CD4-positive, alpha-beta T cell (primary cell): Measurements from ENCODE around the gene PURA. TPM values are rescaled to one million over a fixed set of nuclear protein-coding genes. Genes with fewer than 3 reads are reported as not detected.

Source experiments
- ATAC-seq: fragments of 200-7000 bp; cut with Tn5 transposase; one replicate; pipeline ENCODE4 v1.10.0; 2022; ENCODE audit warnings: mild to moderate bottlenecking; ENCODE audit not compliant: poor library complexity
- CTCF ChIA-PET: fragments of 350-600 bp; sonication (Branson Sonifier 250); formaldehyde crosslinking; loops from one replicate; lab custom pipeline; 2021; ENCODE audit warnings: antibody characterized with exemption, inconsistent platforms; lab: Charles Lee
- POLR2A ChIA-PET: fragments of 350-600 bp; sonication (Branson Sonifier 250); formaldehyde crosslinking; loops from one replicate; lab custom pipeline; 2021; ENCODE audit warnings: antibody characterized with exemption, inconsistent platforms; lab: Charles Lee
- DNase-seq, 14 experiments: peaks; one replicate each; pipeline ENCODE4 v3.0.0-alpha.2; 2013 to 2020; ENCODE audit warnings: mixed read lengths in 2 of 14
- H3K27ac ChIP-seq, 2 donors: one replicate each; pipeline versions ENCODE4 v1.5.1 to v1.7.0; 2013; ENCODE audit warnings: low read length in 2 of 2, low read depth in 1 of 2, mild to moderate bottlenecking in 1 of 2
- H3K27me3 ChIP-seq, 2 experiments: 1 replicate in 1 of 2; 2 replicates in 1 of 2; pipeline versions ENCODE4 v1.6.1 to v1.7.0; 2013; ENCODE audit warnings: low read length in 2 of 2, control low read depth in 1 of 2, mild to moderate bottlenecking in 1 of 2, moderate library complexity in 1 of 2; ENCODE audit not compliant: insufficient read depth in 2 of 2, control insufficient read depth in 1 of 2
- H3K36me3 ChIP-seq: one replicate; pipeline ENCODE4 v1.6.1; 2013; ENCODE audit warnings: low read length, control low read depth; ENCODE audit not compliant: insufficient read depth
- H3K4me1 ChIP-seq: one replicate; pipeline ENCODE4 v1.6.1; 2013; ENCODE audit warnings: low read length, control low read depth; ENCODE audit not compliant: insufficient read depth
- H3K4me3 ChIP-seq: one replicate; pipeline ENCODE4 v1.5.1; 2013; ENCODE audit warnings: mild to moderate bottlenecking, low read length, moderate library complexity
- H3K9me3 ChIP-seq, 2 experiments: 1 replicate in 1 of 2; 2 replicates in 1 of 2; pipeline versions ENCODE4 v1.6.1 to v1.7.0; 2013; ENCODE audit warnings: low read length in 2 of 2, mild to moderate bottlenecking in 2 of 2, control low read depth in 1 of 2, moderate library complexity in 1 of 2; ENCODE audit not compliant: control insufficient read depth in 1 of 2, insufficient read depth in 1 of 2
- H3K27ac Mint-ChIP-seq: one replicate; pipeline ENCODE4 v1.8.0; 2020; ENCODE audit warnings: mixed read lengths
- H3K27me3 Mint-ChIP-seq: one replicate; pipeline ENCODE4 v1.8.0; 2021; ENCODE audit warnings: mixed read lengths
- H3K36me3 Mint-ChIP-seq: one replicate; pipeline ENCODE4 v1.8.0; 2021; ENCODE audit warnings: low read depth, mixed read lengths
- H3K4me1 Mint-ChIP-seq: one replicate; pipeline ENCODE4 v1.8.0; 2021; ENCODE audit warnings: low read depth, mixed read lengths
- H3K4me3 Mint-ChIP-seq: one replicate; pipeline ENCODE4 v1.8.0; 2020; ENCODE audit warnings: mild to moderate bottlenecking, mixed read lengths
- H3K9me3 Mint-ChIP-seq: one replicate; pipeline ENCODE4 v1.8.0; 2020; ENCODE audit warnings: mixed read lengths
- intact Hi-C, 2 experiments: fragments of 100-400 bp; cut with DNase I in 1 of 2; cut with micrococcal nuclease in 1 of 2; formaldehyde crosslinking; loops; one replicate each; pipeline versions ENCODE4 v1.15.1 to v1.9.0; 2023 to 2025; cut with DNase I, micrococcal nuclease
- total RNA-seq, 174 experiments: library from RNA in 2 of 174; stranded (reverse) in 2 of 174; gene quantifications; one replicate each; pipeline ENCODE4 v1.2.3 and lab custom pipeline; 2021 to 2026
- TF ChIP-seq, protein P1 (sequence below): fragments of 200-600 bp; IDR thresholded peaks from one replicate; pipeline ENCODE4 v1.8.0; 2022; ENCODE audit warnings: antibody characterized with exemption, mild to moderate bottlenecking

Gene PURA
- total RNA-seq, 2 experiments from 2014 or later: 7.0 to 7.9 TPM

- no peak overlapping the region for H3K27ac Mint-ChIP-seq
- H3K27ac ChIP-seq: no peak overlapping the region
- POLR2A ChIA-PET: no interaction called here
These were observed 54.5 kb downstream of the PURA start for GRCh38 chr5:140168371-140168770.

GRCh38 chr5:140169410-140169809 is 55.5 kb downstream of the PURA start:
- no peaks in the 10 kb centered on the region for H3K9me3 ChIP-seq
- H3K4me3 Mint-ChIP-seq: no peak overlapping the region
- peaks cover under 1% of the 10 kb centered on the region for H3K4me1 Mint-ChIP-seq
- no peaks in the 10 kb centered on the region for H3K36me3 ChIP-seq
- TF ChIP-seq, protein P1, sequence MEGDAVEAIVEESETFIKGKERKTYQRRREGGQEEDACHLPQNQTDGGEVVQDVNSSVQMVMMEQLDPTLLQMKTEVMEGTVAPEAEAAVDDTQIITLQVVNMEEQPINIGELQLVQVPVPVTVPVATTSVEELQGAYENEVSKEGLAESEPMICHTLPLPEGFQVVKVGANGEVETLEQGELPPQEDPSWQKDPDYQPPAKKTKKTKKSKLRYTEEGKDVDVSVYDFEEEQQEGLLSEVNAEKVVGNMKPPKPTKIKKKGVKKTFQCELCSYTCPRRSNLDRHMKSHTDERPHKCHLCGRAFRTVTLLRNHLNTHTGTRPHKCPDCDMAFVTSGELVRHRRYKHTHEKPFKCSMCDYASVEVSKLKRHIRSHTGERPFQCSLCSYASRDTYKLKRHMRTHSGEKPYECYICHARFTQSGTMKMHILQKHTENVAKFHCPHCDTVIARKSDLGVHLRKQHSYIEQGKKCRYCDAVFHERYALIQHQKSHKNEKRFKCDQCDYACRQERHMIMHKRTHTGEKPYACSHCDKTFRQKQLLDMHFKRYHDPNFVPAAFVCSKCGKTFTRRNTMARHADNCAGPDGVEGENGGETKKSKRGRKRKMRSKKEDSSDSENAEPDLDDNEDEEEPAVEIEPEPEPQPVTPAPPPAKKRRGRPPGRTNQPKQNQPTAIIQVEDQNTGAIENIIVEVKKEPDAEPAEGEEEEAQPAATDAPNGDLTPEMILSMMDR: no peak
- no peak overlapping the region for H3K27ac Mint-ChIP-seq
- no peaks in the 10 kb centered on the region for H3K27me3 ChIP-seq
- no peak overlapping the region for H3K27ac ChIP-seq
- ATAC-seq: no peak
- DNase-seq: no peak
- ChIA-PET CTCF (interaction anchor here (0.8 kb wide), 1 partner anchor 62 kb away, joined by 3 read pairs; no protein-coding TSS in a partner anchor), POLR2A (no interaction called here)
- H3K27me3 Mint-ChIP-seq: no peaks in the 10 kb centered on the region
- H3K4me3 ChIP-seq: no peak overlapping the region
- intact Hi-C loops: no loop called here
- no peaks in the 10 kb centered on the region for H3K9me3 Mint-ChIP-seq
- no peaks in the 10 kb centered on the region for H3K36me3 Mint-ChIP-seq
- H3K4me1 ChIP-seq: peaks cover 2% of the 10 kb centered on the region

More at GRCh38 chr5:140168371-140168770, 54.5 kb downstream of the PURA start:
- H3K36me3 Mint-ChIP-seq: no peaks in the 10 kb centered on the region
- Histone ChIP-seq H3K4me1 (no peaks in the 10 kb centered on the region), H3K9me3 (no peaks in the 10 kb centered on the region), H3K4me3 (no peak overlapping the region), H3K27me3 (no peaks in the 10 kb centered on the region), H3K36me3 (no peaks in the 10 kb centered on the region)
- H3K4me1 Mint-ChIP-seq: no peaks in the 10 kb centered on the region
- H3K27me3 Mint-ChIP-seq: no peaks in the 10 kb centered on the region
- no peak for ATAC-seq
- CTCF ChIA-PET: no interaction called here
- no peak for DNase-seq
- intact Hi-C loops: no loop called here
- H3K9me3 Mint-ChIP-seq: no peaks in the 10 kb centered on the region
- H3K4me3 Mint-ChIP-seq: no peak overlapping the region
- TF ChIP-seq, protein P1: no peak

- Mint-ChIP-seq H3K27me3 (peaks cover 5% of the 10 kb centered on the region), H3K9me3 (no peaks in the 10 kb centered on the region), H3K36me3 (peaks cover 6% of the 10 kb centered on the region), H3K4me1 (peaks cover 16% of the 10 kb centered on the region), H3K27ac (peak overlapping the region; percentile 96), H3K4me3 (no peak overlapping the region)
- peaks cover 17% of the 10 kb centered on the region for H3K4me1 ChIP-seq
- intact Hi-C loops: loop anchor here in 1 of 2 experiments (2.0 to 10.0 kb wide), 6 partner anchors 66 to 1598 kb away; partner anchors contain the start of genes APBB3, HBEGF, HSPA9 and SLC35A4
- no peak overlapping the region for H3K4me3 ChIP-seq
- no peak overlapping the region for H3K27ac ChIP-seq
- no peaks in the 10 kb centered on the region for H3K9me3 ChIP-seq
- H3K27me3 ChIP-seq: no peaks in the 10 kb centered on the region
- DNase-seq (no peak), ATAC-seq (no peak)
- TF ChIP-seq, protein P1: no peak
- H3K36me3 ChIP-seq: no peaks in the 10 kb centered on the region
- POLR2A ChIA-PET: no interaction called here
- CTCF ChIA-PET: no interaction called here
These were observed 58.6 kb downstream of the PURA start for GRCh38 chr5:140172483-140172882.
